Thyroid gland (tissue), 4 donors: ENCODE results near the gene FEN1.

ENCODE experiments used
- POLR2A ChIP-seq, 2 donors: fragments of 450-650 bp; IDR thresholded peaks; one replicate each; pipeline ENCODE4 v1.6.1; 2017; ENCODE audit warnings: antibody characterized with exemption in 2 of 2, mild to moderate bottlenecking in 2 of 2, moderate library complexity in 1 of 2
- TF ChIP-seq, protein P1 (sequence below), 6 experiments: fragments of 200-600 bp in 3 of 6; fragments of 450-650 bp in 3 of 6; sonication (generic) in 3 of 6; IDR thresholded peaks; one replicate each; pipeline ENCODE4 v1.5.1; 2016 to 2019; ENCODE audit warnings: antibody characterized with exemption in 6 of 6, mild to moderate bottlenecking in 2 of 6, inconsistent platforms in 1 of 6, moderate library complexity in 1 of 6

DNA sequence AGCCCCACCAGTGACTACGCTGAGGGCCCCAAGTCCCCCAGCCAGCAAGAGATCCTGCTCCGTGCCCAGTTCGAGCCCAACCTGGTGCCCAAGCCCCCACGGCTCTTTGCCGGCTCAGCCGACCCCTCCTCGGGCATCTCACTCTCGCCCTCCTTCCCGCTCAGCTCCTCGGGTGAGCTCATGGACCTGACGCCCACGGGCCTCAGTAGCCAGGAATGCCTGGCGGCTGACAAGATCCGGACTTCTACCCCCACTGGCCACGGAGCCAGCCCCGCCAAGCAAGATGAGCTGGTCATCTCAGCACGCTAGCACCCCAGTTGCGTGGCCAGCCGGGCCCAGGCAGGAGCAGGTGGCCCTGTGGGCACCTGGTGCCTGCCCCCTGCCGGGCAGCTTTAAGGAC lies 48.5 kb upstream of the FEN1 start:
- TF ChIP-seq, protein P1, sequence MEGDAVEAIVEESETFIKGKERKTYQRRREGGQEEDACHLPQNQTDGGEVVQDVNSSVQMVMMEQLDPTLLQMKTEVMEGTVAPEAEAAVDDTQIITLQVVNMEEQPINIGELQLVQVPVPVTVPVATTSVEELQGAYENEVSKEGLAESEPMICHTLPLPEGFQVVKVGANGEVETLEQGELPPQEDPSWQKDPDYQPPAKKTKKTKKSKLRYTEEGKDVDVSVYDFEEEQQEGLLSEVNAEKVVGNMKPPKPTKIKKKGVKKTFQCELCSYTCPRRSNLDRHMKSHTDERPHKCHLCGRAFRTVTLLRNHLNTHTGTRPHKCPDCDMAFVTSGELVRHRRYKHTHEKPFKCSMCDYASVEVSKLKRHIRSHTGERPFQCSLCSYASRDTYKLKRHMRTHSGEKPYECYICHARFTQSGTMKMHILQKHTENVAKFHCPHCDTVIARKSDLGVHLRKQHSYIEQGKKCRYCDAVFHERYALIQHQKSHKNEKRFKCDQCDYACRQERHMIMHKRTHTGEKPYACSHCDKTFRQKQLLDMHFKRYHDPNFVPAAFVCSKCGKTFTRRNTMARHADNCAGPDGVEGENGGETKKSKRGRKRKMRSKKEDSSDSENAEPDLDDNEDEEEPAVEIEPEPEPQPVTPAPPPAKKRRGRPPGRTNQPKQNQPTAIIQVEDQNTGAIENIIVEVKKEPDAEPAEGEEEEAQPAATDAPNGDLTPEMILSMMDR (IDR thresholded peaks at IDR 0.05) = no peak
- TF ChIP-seq POLR2A (IDR thresholded peaks at IDR 0.05) = no peak
